GM19452 (cell line): Measurements from ENCODE around the gene NUF2.
"Not testable (repeated sequence)": the region's sequence is repeated elsewhere in the genome, so short reads cannot be mapped to it uniquely, and the experiment has no call there.

Source experiments
- ATAC-seq: cut with Tn5 transposase; IDR thresholded peaks from one replicate; pipeline ENCODE4 v1.9.1; 2021; ENCODE audit not compliant: unreplicated experiment

NUF2 gene

DNA sequence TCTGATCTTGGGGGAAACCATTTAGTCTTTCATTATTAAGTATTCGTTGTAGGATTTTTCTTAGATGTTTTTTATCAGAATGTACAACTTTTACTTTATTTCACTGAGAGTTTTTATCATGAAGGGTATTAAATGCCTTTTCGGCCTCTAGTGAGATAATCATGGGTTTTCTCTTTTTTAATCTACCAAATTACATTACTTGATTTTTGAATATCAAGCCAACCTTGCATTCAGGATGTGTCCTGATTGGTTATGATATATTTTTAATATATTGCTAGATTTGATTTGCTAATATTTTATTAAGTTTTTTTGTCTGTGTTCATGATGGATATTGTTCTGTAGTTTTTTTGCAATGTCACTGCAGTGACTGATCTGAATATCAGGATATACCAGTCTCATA lies 9.4 kb downstream of the NUF2 start:
- no peak for ATAC-seq

DNA sequence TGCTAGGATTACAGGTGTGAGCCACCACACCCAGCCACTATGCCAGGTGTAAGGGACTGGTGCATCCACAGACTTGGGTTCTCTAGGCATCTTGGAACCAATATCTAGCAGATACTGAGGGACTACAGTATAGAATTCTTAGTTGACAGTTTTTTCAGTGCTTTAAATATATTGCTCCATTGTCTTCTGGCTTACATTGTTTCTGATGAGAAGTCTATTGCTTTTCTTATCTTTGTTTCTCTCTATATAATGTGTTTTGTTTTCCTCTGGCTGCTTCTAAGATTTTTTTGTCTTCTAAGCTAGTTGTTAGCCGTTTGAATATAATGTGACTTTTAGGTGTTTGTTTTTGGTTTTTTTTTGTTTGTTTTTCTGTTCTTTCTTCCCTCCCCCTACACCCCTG lies 13.5 kb downstream of the NUF2 start:
- ATAC-seq = no peak

DNA sequence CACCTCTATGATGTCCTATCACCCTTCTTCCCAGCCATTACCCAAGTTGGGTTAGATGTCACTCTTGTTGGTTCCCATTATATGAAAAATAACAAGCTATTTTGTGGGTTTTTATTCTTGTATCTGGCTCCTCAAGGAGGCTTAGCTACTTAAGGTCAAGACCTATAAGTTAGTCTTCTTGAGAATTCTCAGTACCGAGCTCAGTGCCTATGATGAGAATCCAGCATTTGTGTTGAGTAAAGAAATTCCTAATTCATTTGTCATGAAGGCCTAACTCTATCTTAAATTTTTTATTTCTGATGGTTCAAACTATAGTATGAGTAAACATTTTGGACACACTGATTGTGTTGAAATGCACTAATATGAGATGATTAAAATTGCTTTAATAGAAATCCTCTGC lies 15.9 kb downstream of the NUF2 start:
- ATAC-seq = no peak

DNA sequence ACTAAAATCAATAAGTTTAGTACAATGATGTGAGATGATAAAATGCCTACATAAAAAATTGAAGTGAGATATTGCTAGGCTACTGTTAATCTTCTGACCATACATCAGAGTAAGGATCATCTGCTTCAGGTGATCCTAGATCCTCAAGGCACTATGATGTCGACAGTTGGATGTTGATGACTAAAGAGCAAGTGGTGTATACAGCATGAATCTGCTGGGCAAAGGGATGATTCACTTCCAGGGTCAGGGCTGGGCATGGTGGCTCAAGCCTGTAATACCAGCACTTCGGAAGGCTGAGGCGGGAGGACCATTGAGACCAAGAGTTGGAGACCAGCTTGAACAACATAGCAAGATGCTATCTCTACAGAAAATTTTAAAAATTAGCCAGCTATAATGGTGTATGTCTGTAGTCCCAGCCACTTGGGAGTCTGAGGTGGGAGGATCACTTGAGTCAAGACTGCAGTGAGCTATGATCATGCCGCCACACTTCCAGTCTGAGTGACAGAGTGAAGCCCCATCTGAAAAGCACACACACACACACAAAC lies 24.6 kb downstream of the NUF2 start:
- no peak for ATAC-seq

DNA sequence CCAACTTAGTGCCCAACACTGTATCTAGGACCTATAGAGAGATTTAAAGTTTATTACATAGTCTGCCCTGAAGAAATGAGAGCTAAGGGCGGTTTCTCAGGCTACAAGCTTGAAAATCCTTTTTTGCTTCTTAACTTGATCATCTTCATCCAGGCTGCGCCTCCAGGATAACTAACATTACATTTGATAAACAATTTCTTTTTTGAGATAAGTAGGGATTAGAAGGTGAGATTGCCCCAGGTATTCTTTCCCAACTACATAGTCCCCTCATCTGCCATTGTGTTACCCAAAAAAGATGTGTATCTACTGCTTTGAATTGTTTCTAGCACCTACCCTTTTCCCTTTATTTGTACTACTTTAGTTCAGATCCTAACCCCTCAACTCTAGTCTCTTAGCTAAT lies 25.4 kb downstream of the NUF2 start:
- no peak for ATAC-seq

DNA sequence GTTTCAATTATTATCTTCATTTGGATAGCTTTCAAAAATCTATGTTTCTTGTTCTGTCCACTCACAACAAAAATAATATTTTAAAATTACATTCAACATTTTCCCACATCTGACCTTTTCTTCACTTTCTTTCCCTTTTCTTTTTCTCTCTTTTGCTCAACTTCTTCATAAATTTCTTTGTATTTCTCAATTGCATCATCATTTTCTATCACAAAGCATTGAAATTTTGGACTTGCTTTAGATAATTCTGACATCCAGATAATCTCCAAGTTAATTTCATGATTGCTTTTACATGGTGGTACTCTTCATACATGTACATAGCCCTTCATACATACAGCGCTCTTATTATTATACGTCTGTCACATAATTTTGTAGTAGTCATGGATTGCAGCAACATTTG lies 30.2 kb downstream of the NUF2 start:
- ATAC-seq = no peak

DNA sequence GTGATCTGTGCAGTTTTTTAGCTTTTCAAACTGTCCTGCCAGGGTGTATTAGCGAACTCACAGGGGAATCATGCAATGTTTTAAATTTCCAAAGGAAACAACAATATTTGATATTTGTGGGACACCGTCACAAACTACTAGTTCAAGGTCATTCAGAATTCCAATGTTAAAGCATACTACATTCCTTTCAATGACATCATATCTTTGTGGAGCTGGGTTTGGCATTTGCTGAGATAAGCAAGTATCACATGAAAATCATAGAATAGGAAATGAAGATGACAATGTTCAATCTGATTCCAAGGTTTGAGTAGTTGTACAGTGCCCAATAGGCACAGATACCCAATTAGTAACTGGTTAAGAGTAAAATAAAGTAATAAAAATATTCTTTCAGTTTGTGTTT lies 35.6 kb downstream of the NUF2 start:
- ATAC-seq = no peak

DNA sequence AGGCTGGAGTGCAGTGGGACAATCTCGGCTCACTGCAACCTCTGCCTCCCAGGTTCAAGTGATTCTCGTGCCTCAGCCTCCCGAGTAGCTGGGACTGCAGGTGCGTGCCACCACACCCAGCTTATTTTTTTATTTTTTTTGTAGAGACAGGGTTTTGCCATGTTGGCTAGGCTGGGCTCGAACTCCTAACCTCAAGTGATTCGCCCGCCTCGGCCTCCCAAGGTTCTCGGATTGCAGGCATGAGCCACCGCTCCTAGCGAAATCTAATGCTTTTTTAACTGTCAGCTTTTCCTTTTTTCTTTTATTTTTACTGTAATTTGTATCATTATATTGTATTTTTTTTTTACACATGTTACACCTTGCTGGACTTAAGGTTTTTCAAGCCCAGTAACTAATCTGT lies 36.4 kb downstream of the NUF2 start:
- not testable (repeated sequence) for ATAC-seq

DNA sequence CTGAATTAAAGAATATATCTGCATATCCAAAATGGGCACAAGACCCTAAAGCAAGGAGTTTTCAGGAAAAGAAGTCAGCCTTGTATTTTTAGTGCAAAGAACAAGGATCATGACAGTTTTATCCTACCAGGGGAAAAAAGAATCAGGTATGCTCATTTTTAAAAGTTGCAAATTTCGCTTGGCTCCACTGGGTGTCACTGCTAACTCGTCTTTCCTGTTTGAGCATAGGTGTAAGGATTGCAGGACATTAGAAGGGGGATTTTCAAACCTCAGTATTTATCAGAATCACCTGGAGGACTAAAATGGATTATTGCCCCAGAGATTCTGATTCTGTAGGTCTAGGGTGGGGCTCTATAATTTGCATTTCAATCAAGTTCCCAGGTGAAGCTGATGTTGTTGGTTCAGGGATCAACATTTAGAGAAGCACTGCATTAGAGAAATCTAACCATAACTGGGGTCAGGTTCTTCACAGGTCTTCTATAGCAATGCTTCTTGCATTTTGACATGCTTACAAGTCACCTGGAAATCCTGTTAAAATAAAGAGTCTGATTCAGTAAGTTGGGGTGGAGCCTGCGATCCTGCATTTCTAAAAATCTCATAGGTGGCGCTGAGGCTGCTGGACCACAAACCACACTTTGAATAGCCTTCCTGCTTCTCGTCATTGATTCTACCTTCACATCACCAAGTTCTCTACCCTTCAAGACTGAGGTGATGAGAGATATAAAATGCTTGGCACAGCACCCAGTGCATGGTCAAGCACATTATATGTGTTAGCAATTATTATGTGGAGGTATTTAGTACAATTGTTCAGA lies 39.6 kb downstream of the NUF2 start:
- no peak for ATAC-seq

DNA sequence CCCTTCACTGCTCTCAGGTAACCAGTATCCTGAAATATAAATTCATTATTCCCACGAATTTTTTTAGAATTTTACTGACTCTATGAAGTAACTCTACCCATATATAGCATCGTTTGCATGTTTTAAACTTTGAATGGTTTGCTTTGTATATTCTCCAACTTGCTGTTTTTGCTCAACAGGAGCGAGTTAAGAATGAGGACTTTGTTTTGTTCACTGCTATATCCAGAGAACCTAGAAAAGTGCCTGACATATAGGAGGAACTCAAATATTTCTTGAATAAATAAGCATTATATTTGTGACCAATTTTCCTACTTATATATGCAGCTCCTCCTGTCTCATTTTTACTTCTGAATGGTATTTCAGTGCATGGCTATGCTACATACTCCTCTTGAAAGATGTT lies 43.4 kb downstream of the NUF2 start:
- no peak for ATAC-seq

DNA sequence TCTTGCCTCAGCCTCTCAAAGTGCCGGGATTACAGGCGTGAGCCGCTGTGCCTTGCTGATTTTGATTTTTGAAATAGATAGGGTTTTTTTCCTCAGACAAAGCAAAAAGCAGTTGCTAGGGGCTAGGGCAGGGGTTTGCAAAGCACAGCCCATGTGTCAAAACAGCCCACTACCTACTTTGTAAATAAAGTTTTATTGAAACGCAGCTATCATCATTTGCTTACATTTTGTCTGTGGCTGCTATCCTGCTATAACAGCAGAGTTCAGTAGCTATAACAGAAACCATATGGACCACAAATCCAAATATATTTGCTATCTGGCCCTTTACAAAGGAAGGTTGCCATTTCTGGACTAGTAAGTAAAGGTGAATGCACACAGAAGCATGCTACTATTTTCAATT lies 44.8 kb downstream of the NUF2 start:
- no peak for ATAC-seq

DNA sequence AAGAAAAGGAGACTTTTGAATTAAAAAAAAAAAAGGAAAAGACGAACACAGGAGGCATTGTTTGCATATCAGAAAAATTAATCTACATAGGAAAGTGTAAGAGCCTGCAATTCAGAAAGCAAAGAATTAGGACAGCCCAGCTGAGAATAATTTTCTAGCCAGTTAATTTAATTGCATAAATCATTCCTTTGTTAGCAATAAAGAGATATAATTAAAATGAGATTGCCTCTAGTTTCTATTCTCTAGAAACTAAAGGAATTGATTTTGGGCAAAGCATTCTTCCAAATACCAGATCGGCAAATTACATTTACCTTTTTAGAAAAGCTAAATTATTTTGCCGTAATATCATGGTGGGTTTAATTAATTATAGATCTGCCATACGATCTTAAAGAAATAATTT lies 46.0 kb downstream of the NUF2 start:
- no peak for ATAC-seq

DNA sequence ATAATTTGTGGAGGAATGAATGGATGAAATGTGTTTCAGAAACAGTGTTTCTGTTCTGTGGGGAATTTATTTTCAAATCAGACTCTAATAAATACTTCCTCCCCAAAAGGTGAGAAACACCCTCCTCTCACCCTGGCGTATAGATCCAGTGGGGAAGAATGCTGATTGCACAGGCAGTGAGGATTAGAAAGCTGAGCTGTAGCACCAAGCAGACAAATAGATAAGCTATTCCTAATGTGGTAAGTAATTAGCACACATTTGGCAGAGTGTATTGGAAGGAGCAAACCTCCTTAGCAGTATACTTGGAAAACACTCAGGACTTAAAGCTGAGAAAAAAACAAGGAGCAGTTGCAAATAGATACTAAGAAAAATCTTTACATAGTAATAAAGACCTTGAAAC lies 50.8 kb downstream of the NUF2 start:
- ATAC-seq = no peak

DNA sequence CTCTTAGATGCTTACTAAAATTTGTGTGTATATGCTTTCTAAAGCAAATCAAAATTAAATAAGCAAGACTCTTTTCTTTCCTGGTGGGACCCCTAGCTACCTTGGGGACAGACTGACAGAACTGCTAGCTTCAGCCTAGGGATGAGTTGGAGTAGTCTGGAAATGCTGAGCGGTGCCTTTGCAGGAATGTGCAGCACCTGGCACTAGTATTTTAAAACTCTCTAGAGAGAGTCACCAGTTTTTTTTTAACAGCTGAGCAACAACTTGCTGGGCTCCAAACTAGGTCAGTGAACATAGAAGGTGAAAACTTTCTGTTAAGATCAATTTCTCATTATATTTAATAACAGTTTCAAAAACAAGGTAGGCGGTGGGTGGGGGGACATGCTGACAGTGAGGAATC lies 56.8 kb downstream of the NUF2 start:
- no peak for ATAC-seq

DNA sequence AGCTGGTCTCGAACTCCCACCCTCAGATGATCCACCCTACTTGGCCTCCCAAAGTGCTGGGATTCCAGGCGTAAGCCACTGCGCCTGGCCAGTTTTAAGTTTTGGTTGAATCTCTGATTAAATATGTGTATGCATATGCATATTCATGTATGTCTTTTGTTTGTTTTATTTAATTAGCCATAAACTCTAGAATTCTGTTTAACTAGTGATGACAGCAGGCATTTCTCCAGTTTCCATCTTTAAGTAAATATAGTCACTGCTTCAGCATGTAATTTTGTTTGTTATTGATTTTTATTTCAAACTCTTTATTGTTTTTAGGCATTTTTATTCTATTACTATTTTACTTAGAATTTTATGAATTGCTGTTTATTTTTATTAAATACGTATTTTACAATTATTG lies 58.0 kb downstream of the NUF2 start:
- no peak for ATAC-seq

DNA sequence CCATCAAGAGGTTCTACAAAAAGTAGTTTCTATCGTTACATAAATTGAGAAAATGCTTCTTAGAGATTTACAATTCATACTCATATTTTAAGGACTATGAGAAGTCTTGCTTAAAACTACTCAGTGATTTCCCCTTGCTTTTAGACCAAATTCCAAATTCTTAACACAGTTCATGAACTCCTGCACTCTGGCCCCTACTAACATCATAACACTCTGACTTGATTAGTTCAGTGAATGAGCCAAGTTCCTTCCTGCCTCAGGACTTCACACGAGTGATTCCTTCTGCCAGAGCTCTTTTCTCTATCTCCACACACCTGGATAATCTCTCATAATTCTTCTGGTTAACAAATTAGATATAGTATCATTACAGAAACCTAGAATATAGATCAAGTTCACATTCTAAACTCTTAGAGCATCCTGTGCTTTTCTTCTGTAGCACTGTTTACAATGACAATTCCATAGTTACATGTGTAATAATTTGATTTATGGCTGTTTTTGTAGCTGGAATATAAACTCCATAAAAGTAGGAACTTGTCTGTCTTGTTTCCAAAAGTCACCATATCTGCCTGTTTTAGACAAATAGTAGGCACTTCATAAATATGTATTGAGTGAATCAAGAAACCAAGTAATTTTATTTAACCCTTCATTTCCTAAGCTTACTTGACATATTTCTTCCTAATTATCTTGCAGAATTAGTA lies 59.9 kb downstream of the NUF2 start:
- no peak for ATAC-seq

DNA sequence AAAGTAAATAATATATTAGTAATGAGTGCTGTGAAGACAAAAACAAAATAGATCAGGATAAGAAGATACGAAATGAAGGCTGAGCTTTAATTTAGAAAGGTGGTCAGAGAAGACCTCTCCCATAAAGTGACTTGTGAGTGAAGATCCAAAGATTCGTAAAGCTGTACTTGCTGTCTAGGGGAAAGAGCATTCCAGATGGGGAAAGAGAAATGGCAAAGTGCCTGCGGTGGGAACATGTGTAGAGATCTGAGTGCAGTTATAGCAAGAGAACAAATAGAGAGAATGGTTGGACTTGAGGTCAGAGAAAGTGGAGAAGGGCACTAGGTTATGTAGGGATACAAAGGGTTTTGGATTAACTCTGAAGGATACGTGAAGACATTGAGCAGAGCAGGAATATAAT lies 60.6 kb downstream of the NUF2 start:
- no peak for ATAC-seq

DNA sequence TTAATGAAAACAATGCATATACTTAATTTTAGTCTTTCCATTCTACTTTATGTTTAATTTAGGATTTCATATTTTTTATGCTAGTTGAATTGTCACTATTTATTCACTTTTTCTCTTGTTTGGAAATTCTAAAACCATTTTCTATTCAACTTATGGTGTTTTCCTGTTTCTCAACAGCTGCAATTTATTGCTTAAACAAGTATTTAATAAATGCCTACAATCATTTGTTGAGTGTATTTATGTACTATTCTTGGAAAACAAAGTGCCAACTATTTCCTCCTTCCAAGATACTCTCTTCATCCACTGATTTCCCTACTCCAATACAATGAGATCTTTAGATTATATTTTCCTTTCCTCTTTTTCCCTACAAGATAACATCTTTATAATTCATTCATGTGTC lies 65.4 kb downstream of the NUF2 start:
- ATAC-seq = no peak

DNA sequence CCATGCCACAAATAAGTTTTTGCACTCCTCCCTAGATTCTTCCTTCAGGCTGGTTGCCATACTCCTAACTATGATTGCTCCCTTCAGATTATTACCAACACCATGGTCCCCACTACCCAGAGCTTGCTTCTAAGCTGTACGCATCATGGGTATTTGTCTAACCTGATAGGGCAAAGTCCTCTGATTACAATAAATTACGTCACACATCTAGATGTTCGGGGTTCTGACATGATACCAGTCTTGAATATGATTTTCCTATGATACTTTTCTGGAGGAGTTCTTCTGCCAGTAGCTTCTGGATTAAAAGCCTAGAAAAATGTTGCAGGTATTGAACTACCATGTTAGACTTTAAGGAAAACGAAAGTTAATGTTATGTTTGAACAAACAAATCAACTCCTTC lies 67.2 kb downstream of the NUF2 start:
- no peak for ATAC-seq

DNA sequence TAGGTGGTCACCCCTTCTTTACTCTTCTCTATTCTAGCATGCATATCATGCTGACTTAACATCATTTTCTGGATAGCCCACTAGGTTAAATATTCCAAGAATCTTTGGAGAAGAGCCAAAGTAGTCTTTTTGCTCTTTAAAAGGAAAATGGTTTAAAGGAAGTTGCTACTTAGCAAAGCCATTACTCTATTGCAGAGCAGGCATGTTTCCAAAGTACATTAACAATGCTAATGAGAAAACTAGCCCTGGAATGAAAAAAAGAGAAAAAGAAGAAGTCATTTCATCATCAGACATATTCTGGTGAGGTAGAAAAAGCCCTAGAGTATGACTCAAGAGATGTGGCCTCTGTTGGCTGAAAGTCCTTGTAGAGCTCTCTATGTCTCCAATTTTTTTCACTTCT lies 74.0 kb downstream of the NUF2 start:
- no peak for ATAC-seq

DNA sequence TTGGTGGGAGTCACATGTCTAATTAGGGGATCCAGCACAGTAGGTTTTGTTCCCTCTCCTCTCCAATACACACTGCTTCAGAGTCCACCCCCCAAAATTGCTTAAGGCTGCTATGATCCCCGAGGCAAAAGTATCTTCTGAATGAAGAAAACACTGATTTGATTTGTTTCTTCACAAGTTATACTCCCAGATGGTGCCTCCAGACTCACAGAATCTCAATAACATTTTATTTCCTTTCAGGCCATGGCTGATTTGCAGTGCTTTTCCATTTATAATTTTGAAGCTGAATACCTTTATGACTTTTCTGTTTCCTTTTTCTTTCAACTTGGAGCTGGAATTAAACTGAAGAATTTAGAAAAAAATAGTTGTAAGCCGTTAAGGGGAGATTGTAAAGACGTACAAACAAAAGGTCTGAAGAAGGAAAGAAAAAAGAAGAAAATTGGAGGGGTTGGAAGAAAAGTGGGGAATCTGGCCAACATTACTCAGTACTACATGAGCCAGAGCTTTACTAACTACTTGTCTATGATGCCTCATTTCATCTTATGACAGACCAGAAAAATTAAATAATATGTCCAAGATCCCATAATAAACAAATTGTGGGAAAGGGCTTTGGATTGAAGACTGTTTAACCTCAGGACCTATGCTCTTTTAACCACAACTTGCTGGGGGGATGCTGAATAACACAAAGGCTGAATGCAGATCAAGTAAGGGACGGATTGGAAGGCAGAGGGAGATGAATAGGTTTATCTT lies 75.9 kb downstream of the NUF2 start:
- no peak for ATAC-seq

DNA sequence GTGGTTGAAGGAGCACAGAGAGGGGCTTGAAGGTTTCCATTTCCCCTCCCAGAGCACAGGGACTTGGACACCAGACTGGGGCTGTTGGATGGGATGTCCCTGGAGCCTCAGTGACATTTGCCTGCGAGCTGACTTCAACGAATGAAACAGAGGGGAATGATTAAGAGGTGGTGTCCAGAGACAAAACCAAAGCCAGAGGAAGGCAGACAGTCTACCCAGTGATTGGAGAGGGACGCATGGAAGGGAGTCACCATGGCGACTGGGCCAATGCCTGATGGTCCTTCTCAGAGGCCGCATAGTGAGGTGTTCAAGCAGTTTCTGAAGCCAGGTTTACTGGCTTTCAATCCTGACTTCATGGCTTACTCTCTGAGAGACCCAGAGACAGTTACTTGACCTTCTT lies 77.2 kb downstream of the NUF2 start:
- ATAC-seq = no peak
